ENCODE results near the gene KCNMB4.

- TF ChIP-seq, protein P1, sequence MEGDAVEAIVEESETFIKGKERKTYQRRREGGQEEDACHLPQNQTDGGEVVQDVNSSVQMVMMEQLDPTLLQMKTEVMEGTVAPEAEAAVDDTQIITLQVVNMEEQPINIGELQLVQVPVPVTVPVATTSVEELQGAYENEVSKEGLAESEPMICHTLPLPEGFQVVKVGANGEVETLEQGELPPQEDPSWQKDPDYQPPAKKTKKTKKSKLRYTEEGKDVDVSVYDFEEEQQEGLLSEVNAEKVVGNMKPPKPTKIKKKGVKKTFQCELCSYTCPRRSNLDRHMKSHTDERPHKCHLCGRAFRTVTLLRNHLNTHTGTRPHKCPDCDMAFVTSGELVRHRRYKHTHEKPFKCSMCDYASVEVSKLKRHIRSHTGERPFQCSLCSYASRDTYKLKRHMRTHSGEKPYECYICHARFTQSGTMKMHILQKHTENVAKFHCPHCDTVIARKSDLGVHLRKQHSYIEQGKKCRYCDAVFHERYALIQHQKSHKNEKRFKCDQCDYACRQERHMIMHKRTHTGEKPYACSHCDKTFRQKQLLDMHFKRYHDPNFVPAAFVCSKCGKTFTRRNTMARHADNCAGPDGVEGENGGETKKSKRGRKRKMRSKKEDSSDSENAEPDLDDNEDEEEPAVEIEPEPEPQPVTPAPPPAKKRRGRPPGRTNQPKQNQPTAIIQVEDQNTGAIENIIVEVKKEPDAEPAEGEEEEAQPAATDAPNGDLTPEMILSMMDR (IDR thresholded peaks at IDR 0.05) = no peak
- TF ChIP-seq POLR2A (IDR thresholded peaks at IDR 0.05) = no peak
These were observed 17.8 kb downstream of the KCNMB4 start for GRCh38 chr12:70383886-70384285.
